Effector memory CD4-positive, alpha-beta T cell (primary cell): ENCODE results near the gene LBP.

Experiments
- DNase-seq, 3 donors: peaks; one replicate each; pipeline ENCODE4 v3.0.0-alpha.2; 2020
- H3K27ac ChIP-seq: 2 replicates; pipeline ENCODE4 v1.7.0; 2013; ENCODE audit warnings: mild to moderate bottlenecking, low read length, moderate library complexity; ENCODE audit not compliant: insufficient read depth, poor library complexity, severe bottlenecking
- H3K27me3 ChIP-seq: replicated peaks from 2 replicates; pipeline ENCODE4 v1.7.0; 2013; ENCODE audit warnings: mild to moderate bottlenecking, low read length; ENCODE audit not compliant: insufficient read depth, control insufficient read depth, poor library complexity, severe bottlenecking
- H3K36me3 ChIP-seq: 2 replicates; pipeline ENCODE4 v1.7.0; 2013; ENCODE audit warnings: mild to moderate bottlenecking, low read length, moderate library complexity; ENCODE audit not compliant: control insufficient read depth, insufficient read depth
- H3K4me1 ChIP-seq: 2 replicates; pipeline ENCODE4 v1.7.0; 2013; ENCODE audit warnings: low read length, mild to moderate bottlenecking; ENCODE audit not compliant: control insufficient read depth, insufficient read depth, poor library complexity, severe bottlenecking
- H3K4me3 ChIP-seq: 2 replicates; pipeline ENCODE4 v1.7.0; 2013; ENCODE audit warnings: low read length, low read depth, mild to moderate bottlenecking; ENCODE audit not compliant: insufficient read depth, poor library complexity, severe bottlenecking
- H3K9me3 ChIP-seq: 2 replicates; pipeline ENCODE4 v1.7.0; 2013; ENCODE audit warnings: mild to moderate bottlenecking, low read length, moderate library complexity; ENCODE audit not compliant: control insufficient read depth

The LBP gene

GRCh38 chr20:38344107-38344701, 2.1 kb upstream of the LBP start:
- no peaks in the 10 kb centered on the region for H3K4me1 ChIP-seq

GRCh38 chr20:38345643-38346042, 639 bp upstream of the LBP start:
- Histone ChIP-seq H3K36me3 (no peaks in the 10 kb centered on the region), H3K27me3 (no peaks in the 10 kb centered on the region), H3K4me1 (no peaks in the 10 kb centered on the region), H3K27ac (no peak overlapping the region), H3K9me3 (no peaks in the 10 kb centered on the region), H3K4me3 (no peak overlapping the region)
- DNase-seq, result no peak

More at GRCh38 chr20:38344107-38344701, 2.1 kb upstream of the LBP start:
- Histone ChIP-seq H3K4me3 (no peak overlapping the region), H3K9me3 (no peaks in the 10 kb centered on the region), H3K27ac (no peak overlapping the region), H3K36me3 (no peaks in the 10 kb centered on the region), H3K27me3 (no peaks in the 10 kb centered on the region)
- DNase-seq, result no peak

GRCh38 chr20:38346741-38347140, 459 bp downstream of the LBP start:
- Histone ChIP-seq H3K9me3 (no peaks in the 10 kb centered on the region), H3K27me3 (no peaks in the 10 kb centered on the region), H3K4me1 (no peaks in the 10 kb centered on the region), H3K4me3 (no peak overlapping the region), H3K27ac (no peak overlapping the region), H3K36me3 (no peaks in the 10 kb centered on the region)
- no peak for DNase-seq

- Histone ChIP-seq H3K4me1 (no peaks in the 10 kb centered on the region), H3K9me3 (no peaks in the 10 kb centered on the region), H3K27ac (no peak overlapping the region), H3K27me3 (no peaks in the 10 kb centered on the region), H3K36me3 (no peaks in the 10 kb centered on the region), H3K4me3 (no peak overlapping the region)
- DNase-seq, result no peak
Measured at GRCh38 chr20:38349856-38350255, 3.6 kb downstream of the LBP start.

GRCh38 chr20:38350879-38351775, 4.8 kb downstream of the LBP start:
- Histone ChIP-seq H3K9me3 (no peaks in the 10 kb centered on the region), H3K4me3 (no peak overlapping the region), H3K4me1 (no peaks in the 10 kb centered on the region), H3K27ac (no peak overlapping the region), H3K27me3 (no peaks in the 10 kb centered on the region), H3K36me3 (no peaks in the 10 kb centered on the region)
- no peak for DNase-seq

- Histone ChIP-seq H3K9me3 (no peaks in the 10 kb centered on the region), H3K27ac (no peak overlapping the region), H3K27me3 (no peaks in the 10 kb centered on the region), H3K4me1 (no peaks in the 10 kb centered on the region), H3K36me3 (no peaks in the 10 kb centered on the region), H3K4me3 (no peak overlapping the region)
- no peak for DNase-seq
Measured at GRCh38 chr20:38353316-38353715, 7.0 kb downstream of the LBP start.

- Histone ChIP-seq H3K9me3 (no peaks in the 10 kb centered on the region), H3K4me1 (no peaks in the 10 kb centered on the region), H3K27me3 (no peaks in the 10 kb centered on the region), H3K4me3 (no peak overlapping the region), H3K36me3 (no peaks in the 10 kb centered on the region), H3K27ac (no peak overlapping the region)
- no peak for DNase-seq
Measured at GRCh38 chr20:38354227-38354626, 7.9 kb downstream of the LBP start.

GRCh38 chr20:38355161-38356012, 9.1 kb downstream of the LBP start:
- Histone ChIP-seq H3K4me3 (no peak overlapping the region), H3K27ac (no peak overlapping the region), H3K27me3 (no peaks in the 10 kb centered on the region), H3K36me3 (no peaks in the 10 kb centered on the region), H3K4me1 (no peaks in the 10 kb centered on the region), H3K9me3 (no peaks in the 10 kb centered on the region)
- DNase-seq, result no peak

- H3K4me1 ChIP-seq, result no peaks in the 10 kb centered on the region
- no peak overlapping the region for H3K27ac ChIP-seq
- no peak for DNase-seq
- no peaks in the 10 kb centered on the region for H3K9me3 ChIP-seq
- no peak overlapping the region for H3K4me3 ChIP-seq
- H3K27me3 ChIP-seq, result no peaks in the 10 kb centered on the region
- H3K36me3 ChIP-seq, result no peaks in the 10 kb centered on the region
Measured at GRCh38 chr20:38357653-38358207, 11.4 kb downstream of the LBP start.
